ENCODE results near the gene CNTFR.

CNTFR gene

GRCh38 chr9:34570809-34571480 lies 18.6 kb downstream of the CNTFR start:
- DNase-seq, result no peak

DNA sequence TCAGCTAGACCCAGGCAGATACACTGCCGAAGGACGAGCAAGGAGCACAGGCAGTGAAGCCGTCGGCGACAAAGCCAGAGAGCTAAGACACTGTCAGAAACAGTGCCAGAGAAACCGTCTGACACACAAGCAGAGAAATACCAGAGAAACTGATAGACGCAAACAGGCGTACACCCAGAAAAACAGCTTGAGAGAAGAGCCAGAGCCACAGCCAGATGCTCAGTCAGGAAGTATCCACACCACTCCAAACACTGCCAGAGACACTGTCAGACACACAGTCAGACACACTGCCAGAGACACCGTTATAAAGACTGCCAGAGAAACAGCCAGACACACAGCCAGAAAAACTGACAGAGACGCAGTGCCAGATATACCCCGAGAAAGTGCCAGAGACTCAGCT lies 19.1 kb downstream of the CNTFR start:
- no peak for DNase-seq

GRCh38 chr9:34568774-34569173 lies 20.8 kb downstream of the CNTFR start:
- DNase-seq, result no peak

- no peak for DNase-seq
Observed at GRCh38 chr9:34568133-34568532, 21.4 kb downstream of the CNTFR start.

DNA sequence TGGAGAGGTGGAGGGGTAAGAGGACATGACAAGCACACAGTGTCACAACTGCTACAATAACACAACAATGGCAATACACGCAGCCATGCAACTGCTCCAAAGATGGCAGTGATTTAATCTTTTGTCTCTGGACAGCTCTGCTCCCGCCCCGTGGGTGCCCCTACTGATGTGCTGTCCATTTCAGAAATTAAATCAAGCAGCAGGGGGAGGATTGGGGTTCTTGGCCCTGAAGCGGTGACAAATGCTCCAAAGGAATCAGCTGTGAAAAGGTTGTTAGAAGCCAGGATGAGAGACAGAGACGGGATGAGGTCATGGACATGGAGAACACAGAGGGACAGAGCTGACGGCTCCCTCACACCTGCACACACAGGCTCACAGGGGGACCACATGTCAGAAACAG lies 22.6 kb downstream of the CNTFR start:
- no peak for DNase-seq

- no peak for DNase-seq
Observed at GRCh38 chr9:34566322-34566721, 23.2 kb downstream of the CNTFR start.

- no peak for DNase-seq
Observed at GRCh38 chr9:34565856-34566255, 23.7 kb downstream of the CNTFR start.

- no peak for DNase-seq
Observed at GRCh38 chr9:34564617-34565016, 24.9 kb downstream of the CNTFR start.

GRCh38 chr9:34563262-34563661 lies 26.3 kb downstream of the CNTFR start:
- DNase-seq, result no peak

- DNase-seq, result no peak
Observed at GRCh38 chr9:34562135-34562745, 27.3 kb downstream of the CNTFR start.

GRCh38 chr9:34560599-34561214 lies 28.8 kb downstream of the CNTFR start:
- no peak for DNase-seq

DNA sequence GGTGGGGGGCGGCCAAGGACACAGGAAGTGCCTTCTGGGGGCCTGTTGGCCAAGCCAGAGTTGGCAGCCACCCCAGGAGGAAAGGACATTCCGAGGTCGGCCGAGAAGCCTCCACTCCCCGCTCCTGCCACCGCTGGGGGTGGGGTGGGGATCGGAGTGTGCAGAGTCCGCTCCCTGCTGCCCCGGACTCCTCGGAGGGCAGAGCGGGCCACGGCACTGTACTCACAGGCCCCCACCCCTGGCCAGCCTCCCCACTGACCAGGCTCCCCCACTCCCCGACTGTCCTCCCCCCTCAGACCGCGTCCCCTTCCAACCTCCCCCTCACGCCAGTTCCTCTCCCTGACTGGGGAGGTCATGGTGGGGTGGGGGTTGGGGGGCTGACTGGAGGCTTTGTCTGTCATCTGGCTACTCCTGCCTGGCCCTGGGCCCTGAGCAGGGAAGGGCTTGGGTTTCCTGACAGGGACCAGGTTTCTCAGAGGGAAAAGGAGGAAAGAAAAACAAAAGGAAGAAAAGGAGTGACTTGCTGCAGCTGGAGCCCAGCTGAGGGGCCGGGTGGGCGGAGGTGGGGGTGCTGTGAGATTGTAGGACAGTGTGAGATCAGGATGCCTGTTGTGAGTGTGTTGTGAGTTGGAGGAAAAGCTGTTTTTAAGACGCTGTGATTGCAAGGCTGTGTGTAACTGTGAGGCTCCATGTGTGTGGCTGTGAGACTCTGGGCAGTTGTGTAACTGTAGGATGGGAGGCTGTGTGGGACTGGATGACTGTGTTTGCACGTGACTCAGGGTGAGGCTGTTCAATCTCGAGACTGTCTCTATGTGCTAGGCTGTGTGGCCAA lies 29.7 kb downstream of the CNTFR start:
- DNase-seq, result no peak

DNA sequence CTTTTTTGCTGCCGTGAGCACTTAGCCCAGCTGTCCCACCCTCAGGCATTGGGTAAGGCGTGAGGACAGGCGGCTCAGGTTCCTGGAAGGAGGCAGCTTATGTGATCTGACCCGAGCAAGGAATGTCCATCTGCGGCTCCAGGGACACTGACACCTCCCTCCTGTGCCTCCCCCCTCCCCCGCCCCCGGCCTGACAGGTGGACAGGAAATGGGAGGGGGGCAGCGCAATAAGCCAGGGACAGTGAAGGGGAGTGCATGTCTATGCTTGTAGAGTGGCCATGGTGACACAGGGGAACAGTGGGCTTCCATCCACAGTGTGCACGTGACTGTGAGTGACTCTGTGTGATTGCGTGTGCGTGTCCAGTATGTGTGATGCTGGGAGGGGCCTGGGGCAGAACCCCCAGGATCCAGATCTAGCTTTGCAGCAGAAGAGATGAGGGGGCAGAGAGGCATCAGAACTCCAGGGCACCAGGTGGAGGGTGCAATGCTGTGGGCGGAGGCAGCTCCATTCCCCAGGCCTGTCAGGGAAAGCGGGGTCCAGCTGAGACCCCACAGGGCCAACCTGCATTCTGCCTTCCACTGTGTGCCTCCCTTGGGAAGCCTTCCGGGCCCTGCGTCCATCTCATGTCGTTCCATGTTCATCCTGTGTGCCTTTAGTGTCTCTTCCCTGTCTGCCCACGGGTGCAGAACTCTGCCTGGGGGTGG lies 30.5 kb downstream of the CNTFR start:
- DNase-seq, result no peak

DNA sequence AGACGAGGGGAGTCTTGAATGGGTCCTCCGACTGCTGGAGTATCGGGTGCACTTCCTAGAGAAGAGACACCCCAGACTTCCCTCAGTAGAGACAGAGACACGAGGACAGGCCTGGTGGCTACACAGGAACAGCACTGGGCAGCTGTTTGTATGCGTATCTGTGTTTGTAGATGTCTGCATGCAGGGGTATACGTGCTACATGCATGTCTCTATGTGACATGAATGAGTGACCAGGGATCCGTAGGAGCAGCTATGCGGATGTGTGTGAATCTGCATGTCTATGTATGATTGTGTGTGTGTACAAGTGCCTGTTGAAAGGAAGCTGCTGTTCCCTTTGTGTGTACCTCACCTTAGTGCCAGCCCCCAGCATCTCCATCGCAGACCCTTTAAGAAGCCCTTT lies 31.2 kb downstream of the CNTFR start:
- DNase-seq, result no peak

DNA sequence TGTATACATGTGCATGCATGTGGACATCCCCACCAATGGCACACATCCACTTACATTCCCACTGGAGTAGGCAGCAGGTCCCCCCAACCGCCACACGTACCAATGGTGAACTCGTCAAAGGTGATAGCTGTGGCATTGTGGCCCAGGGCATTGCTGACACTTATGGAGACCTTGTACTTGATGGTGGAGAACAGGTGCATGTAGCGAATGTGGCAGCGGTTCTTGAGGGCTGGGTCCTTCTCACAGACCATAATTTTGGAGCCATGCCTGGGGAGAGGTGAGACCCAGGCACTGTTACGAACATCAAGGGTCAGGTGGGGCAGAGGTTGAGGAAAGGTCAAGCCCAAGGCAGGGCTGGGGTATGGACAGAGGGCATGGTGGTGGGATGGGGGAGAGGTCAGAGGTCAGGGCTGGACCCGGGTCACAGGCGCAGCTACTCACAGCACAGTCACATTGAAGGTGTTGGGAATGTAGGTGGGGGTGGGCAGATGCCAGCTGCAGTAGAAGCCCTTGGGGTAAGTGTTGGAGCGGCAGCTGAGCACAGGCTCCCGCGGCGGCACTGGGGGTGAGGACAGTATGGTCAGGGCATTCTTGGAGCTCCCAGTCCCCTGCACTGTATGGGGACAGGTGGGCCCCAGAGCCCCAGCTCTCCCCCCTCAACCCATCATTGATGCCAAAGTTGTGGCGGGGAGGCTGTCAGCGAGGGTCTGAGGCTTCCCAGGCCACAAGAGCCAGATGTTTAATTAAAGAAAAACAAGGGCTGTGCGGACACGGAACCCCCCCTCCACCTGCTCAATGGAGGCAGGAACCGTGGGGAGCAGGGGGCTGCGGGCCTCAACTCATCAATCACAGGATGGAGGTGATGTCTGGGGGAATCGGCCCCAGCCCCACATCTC lies 31.9 kb downstream of the CNTFR start:
- DNase-seq, result no peak

- no peak for DNase-seq
Observed at GRCh38 chr9:34556949-34557348, 32.6 kb downstream of the CNTFR start.

- no peak for DNase-seq
Observed at GRCh38 chr9:34555936-34556525, 33.5 kb downstream of the CNTFR start.

DNA sequence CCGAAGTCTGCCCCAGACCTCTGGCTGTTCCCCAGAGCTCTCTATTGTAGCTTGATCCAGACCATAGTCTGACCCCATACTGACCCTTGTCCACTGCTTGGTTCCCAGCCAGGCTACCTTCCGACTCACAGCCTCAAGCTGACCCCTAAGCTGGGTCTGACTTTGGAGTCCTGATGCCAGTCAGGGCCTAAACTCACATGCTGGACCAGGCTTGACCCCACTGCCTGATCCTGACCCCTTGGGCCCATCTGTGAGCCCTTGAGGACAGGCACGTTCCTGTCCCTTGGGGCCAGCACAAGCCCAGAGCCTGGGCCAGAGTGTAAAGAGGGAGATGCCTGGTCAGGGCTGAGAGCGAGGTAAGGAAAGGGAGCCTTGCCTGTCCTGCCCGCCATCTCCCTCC lies 34.0 kb downstream of the CNTFR start:
- no peak for DNase-seq

DNA sequence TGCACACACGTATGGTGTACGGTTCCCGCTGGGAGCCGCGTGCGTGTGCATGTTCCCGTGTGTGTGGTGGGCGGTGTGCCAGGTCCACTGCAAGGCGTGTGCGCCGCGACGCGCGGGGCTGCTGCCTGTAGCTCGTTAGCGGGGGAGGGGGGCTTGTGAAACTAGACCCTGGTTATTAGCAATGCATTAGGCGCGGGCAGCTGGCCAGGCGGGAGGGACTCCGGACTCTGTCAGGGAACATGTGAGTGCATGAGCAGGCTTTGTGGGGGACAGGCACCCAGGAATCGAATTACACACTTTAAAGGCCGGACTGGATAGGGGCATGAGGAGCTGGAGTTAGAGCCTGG lies 34.5 kb downstream of the CNTFR start:
- no peak for DNase-seq

GRCh38 chr9:34554211-34555001 lies 35.1 kb downstream of the CNTFR start:
- DNase-seq, result peak in 1 of 5 donors; percentile 4

Data from T-helper 1 cell (primary cell).